Measurements from ENCODE around the gene CIC.
"Not testable (repeated sequence)": the region's sequence is repeated elsewhere in the genome, so short reads cannot be mapped to it uniquely, and the experiment has no call there.

The CIC gene

DNA sequence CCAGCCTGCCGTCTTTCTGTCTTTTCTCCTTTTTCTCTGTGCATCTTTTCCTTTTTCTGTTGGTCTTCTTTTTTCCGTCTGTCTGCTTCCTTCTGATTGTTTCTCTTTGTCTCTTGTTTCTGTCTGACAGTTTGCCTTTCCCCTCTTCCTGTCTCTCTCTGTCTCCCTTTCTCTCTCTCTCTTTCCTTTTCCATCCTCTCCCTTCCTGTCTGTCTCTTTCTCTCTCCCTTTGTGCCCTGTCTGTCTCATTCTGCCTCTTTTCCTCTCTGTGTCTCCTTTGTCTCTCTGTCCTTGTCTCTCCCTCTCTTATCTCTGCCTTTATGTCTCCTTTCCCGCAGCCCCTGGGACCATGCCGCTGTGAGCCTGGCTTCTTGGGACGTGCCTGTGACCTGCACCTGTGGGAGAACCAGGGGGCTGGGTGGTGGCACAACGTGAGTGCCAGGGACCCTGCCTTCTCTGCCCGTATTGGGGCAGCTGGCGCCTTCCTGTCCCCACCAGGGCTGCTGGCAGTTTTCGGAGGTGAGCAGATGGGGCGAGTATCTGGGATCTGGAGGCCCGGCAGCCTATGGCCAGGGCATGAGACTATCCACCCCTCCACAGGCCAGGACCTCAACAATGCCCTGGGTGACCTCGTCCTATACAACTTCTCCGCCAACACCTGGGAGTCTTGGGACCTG is 65.8 kb downstream of the CIC start:
- no peak for TF ChIP-seq Cebpa-rat (IDR thresholded peaks at IDR 0.05)
- H3K4me2 ChIP-seq = no peak overlapping the region; a peak in 1 of 22 replicates
- H3K36me3 ChIP-seq = peaks cover 21 to 64% (median 34%) of the 10 kb centered on the region in 11 experiments
- H4K20me1 ChIP-seq = peaks cover 4 to 67% (median 37%) of the 10 kb centered on the region in 11 experiments; a peak in 18 of 22 replicates
- H3K4me3 ChIP-seq = no peak overlapping the region
- H3K9ac ChIP-seq = peak overlapping the region in 1 of 11 experiments; percentile 38; a peak in 1 of 22 replicates
- no peaks in the 10 kb centered on the region for H3K9me3 ChIP-seq (replicated peaks in 1 of 11)
- H3K4me1 ChIP-seq = peaks cover 0 to 13% (median 6%) of the 10 kb centered on the region in 10 experiments; a peak in 8 of 20 replicates
- H3K27ac ChIP-seq = no peak overlapping the region
- no peaks in the 10 kb centered on the region for H3K27me3 ChIP-seq

GRCh38 chr19:42335374-42335936 is 66.4 kb downstream of the CIC start:
- no peak for TF ChIP-seq Cebpa-rat (IDR thresholded peaks at IDR 0.05)
- no peaks in the 10 kb centered on the region for H3K9me3 ChIP-seq (replicated peaks in 1 of 11)
- no peak overlapping the region; a peak in 1 of 22 replicates for H3K4me2 ChIP-seq
- no peak overlapping the region for H3K4me3 ChIP-seq
- peaks cover 21 to 70% (median 41%) of the 10 kb centered on the region in 11 experiments for H3K36me3 ChIP-seq
- no peak overlapping the region for H3K27ac ChIP-seq
- H4K20me1 ChIP-seq = peaks cover 4 to 61% (median 31%) of the 10 kb centered on the region in 11 experiments; a peak in 18 of 22 replicates
- no peaks in the 10 kb centered on the region for H3K27me3 ChIP-seq
- H3K9ac ChIP-seq = peak overlapping the region in 4 of 11 experiments; percentile 9 to 38 (median 17); a peak in 1 of 22 replicates
- H3K4me1 ChIP-seq = peaks cover 0 to 13% (median 6%) of the 10 kb centered on the region in 10 experiments; a peak in 8 of 20 replicates

DNA sequence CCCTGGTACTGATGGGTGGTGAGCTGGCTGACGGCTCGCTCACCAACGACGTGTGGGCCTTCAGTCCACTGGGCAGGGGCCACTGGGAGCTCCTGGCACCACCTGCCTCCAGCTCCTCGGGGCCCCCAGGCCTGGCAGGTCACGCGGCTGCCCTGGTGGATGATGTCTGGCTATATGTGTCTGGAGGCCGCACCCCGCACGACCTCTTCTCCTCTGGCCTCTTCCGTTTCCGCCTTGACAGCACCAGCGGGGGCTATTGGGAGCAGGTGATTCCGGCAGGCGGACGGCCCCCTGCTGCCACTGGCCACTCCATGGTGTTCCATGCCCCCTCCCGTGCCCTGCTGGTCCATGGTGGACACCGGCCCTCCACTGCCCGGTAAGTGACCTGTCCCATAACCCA is 66.9 kb downstream of the CIC start:
- H3K9ac ChIP-seq = peak overlapping the region in 2 of 11 experiments; percentile 18 to 38; a peak in 1 of 22 replicates
- H3K9me3 ChIP-seq (replicated peaks in 1 of 11) = no peaks in the 10 kb centered on the region
- H3K27ac ChIP-seq = no peak overlapping the region
- peaks cover 4 to 56% (median 26%) of the 10 kb centered on the region in 11 experiments; a peak in 17 of 22 replicates for H4K20me1 ChIP-seq
- H3K27me3 ChIP-seq = no peaks in the 10 kb centered on the region
- H3K4me3 ChIP-seq = no peak overlapping the region
- H3K4me2 ChIP-seq = no peak overlapping the region
- TF ChIP-seq Cebpa-rat (IDR thresholded peaks at IDR 0.05) = no peak
- peaks cover 21 to 76% (median 45%) of the 10 kb centered on the region in 11 experiments for H3K36me3 ChIP-seq
- H3K4me1 ChIP-seq = peaks cover 0 to 13% (median 6%) of the 10 kb centered on the region in 10 experiments; a peak in 8 of 20 replicates

DNA sequence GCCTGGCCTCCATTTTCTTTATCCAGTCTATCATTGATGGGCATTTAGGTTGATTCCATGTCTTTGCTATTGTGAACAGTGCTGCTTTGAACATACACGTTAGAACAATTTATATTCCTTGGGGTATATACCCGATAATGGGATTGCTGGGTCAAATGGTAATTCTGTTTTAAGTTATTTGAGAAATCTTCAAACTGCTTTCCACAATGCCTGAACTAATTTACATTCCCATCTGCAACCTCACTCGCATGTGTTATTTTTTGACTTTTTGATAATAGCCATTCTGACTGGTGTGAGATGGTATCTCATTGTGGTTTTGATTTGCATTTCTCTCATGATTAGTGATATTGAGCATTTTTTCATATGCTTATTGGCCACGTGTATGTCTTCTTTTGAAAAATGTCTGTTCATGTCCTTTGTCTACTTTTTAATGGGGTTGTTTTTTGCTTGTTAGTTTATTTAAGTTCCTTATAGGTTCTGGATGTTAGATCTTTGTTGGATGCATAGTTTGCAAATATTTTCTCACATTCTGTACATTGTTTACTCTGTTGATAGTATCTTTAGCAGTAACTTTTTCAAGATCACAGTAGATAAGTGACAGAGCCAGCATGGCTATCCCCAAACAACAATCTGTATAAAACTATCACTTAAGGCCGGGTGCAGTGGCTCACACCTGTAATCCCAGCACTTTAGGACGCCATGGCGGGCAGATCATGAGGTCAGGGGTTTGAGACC is 70.2 kb downstream of the CIC start:
- H4K20me1 ChIP-seq = peaks cover 0 to 24% (median 0%) of the 10 kb centered on the region in 11 experiments; a peak in 8 of 22 replicates
- H3K9me3 ChIP-seq (replicated peaks in 1 of 11); H3K27me3 ChIP-seq; H3K9ac ChIP-seq; H3K4me1 ChIP-seq; H3K27ac ChIP-seq; H3K4me3 ChIP-seq; H3K4me2 ChIP-seq: not testable (repeated sequence)
- peaks cover 36 to 84% (median 58%) of the 10 kb centered on the region in 11 experiments for H3K36me3 ChIP-seq

- H3K4me3 ChIP-seq; H3K9ac ChIP-seq; H3K4me2 ChIP-seq; H3K27me3 ChIP-seq; H3K27ac ChIP-seq; H3K9me3 ChIP-seq (replicated peaks in 1 of 11); H3K4me1 ChIP-seq: not testable (repeated sequence)
- Histone ChIP-seq H4K20me1 (peaks cover 0 to 27% (median 0%) of the 10 kb centered on the region in 11 experiments; a peak in 7 of 22 replicates), H3K36me3 (peaks cover 42 to 88% (median 64%) of the 10 kb centered on the region in 11 experiments)
Observed at GRCh38 chr19:42339922-42340321, 70.9 kb downstream of the CIC start.

DNA sequence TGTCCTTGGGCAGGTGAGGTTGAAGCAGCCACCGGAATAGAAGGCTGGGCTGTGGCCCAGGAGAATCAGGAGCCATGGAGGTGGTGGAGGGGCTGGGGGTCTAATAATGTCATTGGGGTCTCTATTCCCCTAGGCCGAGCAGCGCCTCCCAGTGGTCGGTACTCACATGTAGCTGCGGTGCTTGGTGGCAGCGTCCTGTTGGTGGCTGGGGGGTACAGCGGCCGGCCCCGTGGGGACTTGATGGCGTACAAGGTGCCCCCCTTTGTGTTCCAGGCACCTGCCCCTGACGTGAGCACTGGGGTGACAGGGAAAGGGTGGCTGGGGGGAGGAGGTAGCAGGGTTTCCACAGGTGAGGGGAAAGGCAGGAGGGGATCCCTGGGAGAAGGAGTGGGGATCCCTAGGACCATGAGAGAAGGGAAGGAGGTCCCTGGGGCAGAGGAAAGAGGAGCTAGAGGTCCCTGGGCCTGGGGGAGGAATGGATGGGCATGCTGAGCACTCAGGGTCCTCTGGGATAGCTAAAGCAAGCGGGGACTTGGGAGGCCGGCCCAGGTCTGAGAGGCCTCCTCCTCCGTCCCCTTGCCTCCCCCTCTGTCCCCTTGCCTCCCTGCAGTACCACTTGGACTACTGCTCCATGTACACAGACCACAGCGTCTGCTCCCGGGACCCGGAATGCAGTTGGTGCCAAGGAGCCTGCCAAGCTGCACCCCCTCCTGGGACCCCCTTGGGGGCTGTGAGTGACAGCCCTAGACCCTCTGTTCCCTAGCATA is 74.5 kb downstream of the CIC start:
- no peak overlapping the region for H3K9ac ChIP-seq
- H4K20me1 ChIP-seq = peaks cover 0 to 5% (median 0%) of the 10 kb centered on the region in 11 experiments; a peak in 1 of 22 replicates
- peaks cover 0 to 18% (median 4%) of the 10 kb centered on the region in 10 experiments; a peak in 8 of 20 replicates for H3K4me1 ChIP-seq
- TF ChIP-seq Cebpa-rat (IDR thresholded peaks at IDR 0.05) = no peak
- peaks cover 26 to 77% (median 47%) of the 10 kb centered on the region in 11 experiments for H3K36me3 ChIP-seq
- no peak overlapping the region for H3K4me3 ChIP-seq
- H3K27ac ChIP-seq = no peak overlapping the region
- H3K9me3 ChIP-seq (replicated peaks in 1 of 11) = no peaks in the 10 kb centered on the region
- no peaks in the 10 kb centered on the region for H3K27me3 ChIP-seq
- no peak overlapping the region for H3K4me2 ChIP-seq

DNA sequence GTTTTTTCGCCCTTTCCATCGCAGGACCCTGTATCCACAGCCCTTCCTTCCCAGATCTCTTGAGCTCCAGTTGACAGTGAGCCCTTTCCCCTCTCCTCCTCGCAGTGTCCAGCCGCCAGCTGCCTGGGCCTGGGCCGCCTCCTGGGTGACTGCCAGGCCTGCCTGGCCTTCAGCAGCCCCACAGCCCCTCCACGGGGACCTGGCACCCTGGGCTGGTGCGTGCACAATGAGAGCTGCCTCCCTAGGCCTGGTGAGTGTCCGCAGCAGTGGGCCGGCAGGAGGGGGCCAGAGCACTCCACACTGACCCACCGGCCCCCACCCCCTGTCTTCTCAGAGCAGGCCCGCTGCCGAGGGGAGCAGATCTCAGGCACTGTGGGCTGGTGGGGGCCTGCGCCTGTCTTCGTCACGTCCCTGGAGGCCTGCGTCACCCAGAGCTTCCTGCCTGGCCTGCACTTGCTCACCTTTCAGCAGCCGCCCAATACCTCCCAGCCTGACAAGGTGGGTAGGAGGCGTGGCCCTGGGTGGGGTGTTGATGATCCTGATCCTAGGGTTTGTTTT is 75.4 kb downstream of the CIC start:
- H4K20me1 ChIP-seq = peaks cover 0 to 5% (median 0%) of the 10 kb centered on the region in 11 experiments; a peak in 2 of 22 replicates
- peaks cover 0 to 18% (median 4%) of the 10 kb centered on the region in 10 experiments; a peak in 8 of 20 replicates for H3K4me1 ChIP-seq
- no peak for TF ChIP-seq Cebpa-rat (IDR thresholded peaks at IDR 0.05)
- no peak overlapping the region for H3K27ac ChIP-seq
- H3K36me3 ChIP-seq = peaks cover 29 to 85% (median 49%) of the 10 kb centered on the region in 11 experiments
- no peak overlapping the region for H3K4me3 ChIP-seq
- H3K27me3 ChIP-seq = no peaks in the 10 kb centered on the region
- H3K9me3 ChIP-seq (replicated peaks in 1 of 11) = no peaks in the 10 kb centered on the region
- H3K4me2 ChIP-seq = no peak overlapping the region
- H3K9ac ChIP-seq = 0 out of 22 replicates have a peak overlapping the region, but pooled peaks of 1 of the 11 experiments have one; percentile 24
